ENCODE measurements around the gene SNX30. TPM values are rescaled to one million over a fixed set of nuclear protein-coding genes. Genes with fewer than 3 reads are reported as not detected.

The SNX30 gene
- total RNA-seq, 1 donor from 2014 or later: 7.9 TPM

DNA sequence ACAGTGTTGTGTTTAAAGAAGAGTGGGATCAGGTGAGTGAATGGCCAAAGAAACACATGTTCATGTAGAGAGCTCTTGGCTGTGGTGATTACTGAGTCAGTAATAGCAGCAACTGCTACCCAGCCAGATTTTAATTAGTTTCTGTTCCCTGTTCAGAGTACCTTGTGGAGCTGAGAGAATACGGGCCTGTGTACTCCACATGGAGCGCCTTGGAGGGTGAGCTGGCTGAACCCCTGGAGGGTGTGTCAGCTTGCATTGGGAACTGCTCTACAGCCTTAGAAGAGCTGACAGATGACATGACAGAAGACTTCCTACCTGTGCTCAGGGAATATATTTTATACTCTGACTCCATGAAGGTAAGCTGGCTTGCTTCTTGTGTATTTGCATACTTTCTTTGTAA lies 87.8 kb downstream of the SNX30 start:
- no peaks in the 10 kb centered on the region for H3K36me3 ChIP-seq
- no peaks in the 10 kb centered on the region for H3K4me1 ChIP-seq
- no peak overlapping the region for H3K4me3 ChIP-seq
- DNase-seq (ENCODE audit: extremely low spot score in 2 of 2): no peak
- H3K27me3 ChIP-seq: no peaks in the 10 kb centered on the region
- H3K27ac ChIP-seq: no peak overlapping the region
- no peak for TF ChIP-seq CTCF (IDR thresholded peaks at IDR 0.05)
- TF ChIP-seq POLR2A (IDR thresholded peaks at IDR 0.05): no peak
- no peak for TF ChIP-seq POLR2AphosphoS5 (IDR thresholded peaks at IDR 0.05; ENCODE audit: insufficient read depth in 1 of 2, low read depth in 1 of 2)
- intact Hi-C loops (cut with DNase I): no loop called here
- no peaks in the 10 kb centered on the region for H3K9me3 ChIP-seq

DNA sequence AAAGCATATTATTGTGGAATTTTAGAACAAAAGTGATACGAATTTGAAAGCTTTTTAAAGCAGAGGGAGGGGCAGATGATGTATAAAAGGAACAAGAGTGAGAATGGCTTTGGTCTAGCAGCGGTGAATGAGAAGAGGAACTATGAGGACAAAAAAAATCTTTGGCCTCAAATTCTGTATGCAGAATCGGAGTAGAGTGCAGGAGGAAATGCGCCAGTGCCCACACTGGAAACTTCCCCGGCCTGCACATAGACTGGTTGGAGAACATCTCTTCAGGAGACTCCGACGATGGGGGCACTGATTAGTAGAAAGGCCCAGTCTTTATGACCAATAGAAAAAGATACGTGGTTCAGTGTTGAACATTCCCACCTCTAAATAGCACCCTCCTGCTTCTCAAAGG lies 88.8 kb downstream of the SNX30 start:
- no peaks in the 10 kb centered on the region for H3K36me3 ChIP-seq
- intact Hi-C loops (cut with DNase I): no loop called here
- no peak for TF ChIP-seq CTCF (IDR thresholded peaks at IDR 0.05)
- TF ChIP-seq POLR2A (IDR thresholded peaks at IDR 0.05): no peak
- TF ChIP-seq POLR2AphosphoS5 (IDR thresholded peaks at IDR 0.05; ENCODE audit: insufficient read depth in 1 of 2, low read depth in 1 of 2): no peak
- no peaks in the 10 kb centered on the region for H3K9me3 ChIP-seq
- DNase-seq (ENCODE audit: extremely low spot score in 2 of 2): no peak
- H3K4me1 ChIP-seq: no peaks in the 10 kb centered on the region
- H3K27me3 ChIP-seq: no peaks in the 10 kb centered on the region
- no peak overlapping the region for H3K4me3 ChIP-seq
- no peak overlapping the region for H3K27ac ChIP-seq

- no peak for DNase-seq (ENCODE audit: extremely low spot score in 2 of 2)
- TF ChIP-seq POLR2AphosphoS5 (IDR thresholded peaks at IDR 0.05; ENCODE audit: insufficient read depth in 1 of 2, low read depth in 1 of 2): no peak
- TF ChIP-seq CTCF (IDR thresholded peaks at IDR 0.05): no peak
- TF ChIP-seq POLR2A (IDR thresholded peaks at IDR 0.05): no peak
- intact Hi-C loops (cut with DNase I): no loop called here
Measured at GRCh38 chr9:112841261-112841660, 90.7 kb downstream of the SNX30 start.

DNA sequence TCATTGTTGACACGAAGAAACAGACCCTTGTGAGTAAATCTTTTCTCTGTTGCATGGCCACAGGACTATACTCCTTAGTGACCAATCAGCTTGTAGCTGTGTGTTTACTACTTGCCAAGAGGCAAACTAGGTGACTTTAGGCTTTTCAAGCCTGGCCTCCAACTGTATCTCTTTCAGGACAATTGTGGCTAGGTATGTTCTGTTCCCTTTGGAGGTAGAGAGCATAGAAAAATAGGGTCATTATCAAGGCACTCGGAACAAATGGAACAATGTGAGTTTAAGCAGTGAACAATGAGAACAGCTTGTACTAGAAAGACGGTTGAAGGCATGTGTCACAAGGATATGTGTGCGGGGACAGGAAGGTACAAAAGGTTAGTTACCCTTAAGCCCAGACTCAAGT lies 92.0 kb downstream of the SNX30 start:
- intact Hi-C loops (cut with DNase I): no loop called here
- H3K27me3 ChIP-seq: no peaks in the 10 kb centered on the region
- no peak for DNase-seq (ENCODE audit: extremely low spot score in 2 of 2)
- no peak for TF ChIP-seq POLR2AphosphoS5 (IDR thresholded peaks at IDR 0.05; ENCODE audit: insufficient read depth in 1 of 2, low read depth in 1 of 2)
- TF ChIP-seq CTCF (IDR thresholded peaks at IDR 0.05): no peak
- TF ChIP-seq POLR2A (IDR thresholded peaks at IDR 0.05): no peak
- H3K9me3 ChIP-seq: no peaks in the 10 kb centered on the region
- H3K27ac ChIP-seq: no peak overlapping the region
- no peaks in the 10 kb centered on the region for H3K4me1 ChIP-seq
- H3K36me3 ChIP-seq: no peaks in the 10 kb centered on the region
- no peak overlapping the region for H3K4me3 ChIP-seq

More at GRCh38 chr9:112841261-112841660, 90.7 kb downstream of the SNX30 start:
- Histone ChIP-seq H3K27me3 (no peaks in the 10 kb centered on the region), H3K9me3 (no peaks in the 10 kb centered on the region), H3K4me3 (no peak overlapping the region), H3K36me3 (no peaks in the 10 kb centered on the region), H3K4me1 (no peaks in the 10 kb centered on the region), H3K27ac (no peak overlapping the region)

DNA sequence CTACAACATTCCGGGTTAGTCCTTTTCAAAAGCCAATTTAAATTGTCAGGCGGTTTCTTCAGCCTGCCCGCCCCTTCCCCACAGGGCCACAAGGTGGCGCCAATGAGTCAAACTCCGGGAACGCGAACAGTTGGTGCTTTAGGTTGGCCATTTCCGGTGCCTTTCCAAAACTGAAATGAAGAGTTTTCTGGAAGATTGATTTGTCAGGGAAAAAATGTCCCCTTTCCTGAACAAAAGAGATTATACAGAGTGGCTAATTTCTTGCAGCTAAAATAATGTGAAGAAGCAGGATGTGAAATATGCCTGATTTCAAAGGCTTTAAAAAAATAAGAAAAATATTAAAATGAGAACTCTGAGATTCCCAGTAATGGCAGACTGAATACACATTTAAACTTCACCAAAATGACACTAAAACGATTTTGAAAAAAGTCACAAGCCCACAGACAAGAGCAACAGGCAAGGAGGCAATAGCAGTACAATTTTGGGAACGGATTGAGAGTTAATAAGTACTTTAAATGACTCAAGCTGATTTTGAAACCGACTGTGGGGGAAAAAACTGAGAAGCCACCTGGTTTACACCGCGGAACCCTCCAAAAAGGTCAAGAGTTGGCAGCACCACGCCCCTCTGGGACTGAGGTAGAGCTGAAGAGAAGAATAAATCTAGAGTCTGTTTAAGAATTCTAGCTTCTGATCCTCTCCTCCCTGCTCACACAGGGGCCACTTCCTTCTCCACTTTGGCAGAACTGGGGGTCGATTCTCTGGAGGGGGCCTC lies 94.4 kb downstream of the SNX30 start:
- Histone ChIP-seq H3K36me3 (no peaks in the 10 kb centered on the region), H3K4me3 (no peak overlapping the region), H3K9me3 (no peaks in the 10 kb centered on the region), H3K4me1 (no peaks in the 10 kb centered on the region), H3K27me3 (no peaks in the 10 kb centered on the region), H3K27ac (no peak overlapping the region)
- TF ChIP-seq CTCF (IDR thresholded peaks at IDR 0.05) (peak; percentile 74 to 86 (median 83)), POLR2AphosphoS5 (IDR thresholded peaks at IDR 0.05; ENCODE audit: insufficient read depth in 1 of 2, low read depth in 1 of 2) (peak in 1 of 2 donors; percentile 71), POLR2A (IDR thresholded peaks at IDR 0.05) (no peak)
- intact Hi-C loops (cut with DNase I): no loop called here
- no peak for DNase-seq (ENCODE audit: extremely low spot score in 2 of 2)

Measured in vagina (tissue), 2 donors.